ENCODE data around the gene MRPS6.
A peak's percentile ranks its signal among the peaks of the same experiment; 100 is the strongest.

Gene MRPS6

GRCh38 chr21:34097442-34097841 lies 24.1 kb downstream of the MRPS6 start:
- TF ChIP-seq, protein P1, sequence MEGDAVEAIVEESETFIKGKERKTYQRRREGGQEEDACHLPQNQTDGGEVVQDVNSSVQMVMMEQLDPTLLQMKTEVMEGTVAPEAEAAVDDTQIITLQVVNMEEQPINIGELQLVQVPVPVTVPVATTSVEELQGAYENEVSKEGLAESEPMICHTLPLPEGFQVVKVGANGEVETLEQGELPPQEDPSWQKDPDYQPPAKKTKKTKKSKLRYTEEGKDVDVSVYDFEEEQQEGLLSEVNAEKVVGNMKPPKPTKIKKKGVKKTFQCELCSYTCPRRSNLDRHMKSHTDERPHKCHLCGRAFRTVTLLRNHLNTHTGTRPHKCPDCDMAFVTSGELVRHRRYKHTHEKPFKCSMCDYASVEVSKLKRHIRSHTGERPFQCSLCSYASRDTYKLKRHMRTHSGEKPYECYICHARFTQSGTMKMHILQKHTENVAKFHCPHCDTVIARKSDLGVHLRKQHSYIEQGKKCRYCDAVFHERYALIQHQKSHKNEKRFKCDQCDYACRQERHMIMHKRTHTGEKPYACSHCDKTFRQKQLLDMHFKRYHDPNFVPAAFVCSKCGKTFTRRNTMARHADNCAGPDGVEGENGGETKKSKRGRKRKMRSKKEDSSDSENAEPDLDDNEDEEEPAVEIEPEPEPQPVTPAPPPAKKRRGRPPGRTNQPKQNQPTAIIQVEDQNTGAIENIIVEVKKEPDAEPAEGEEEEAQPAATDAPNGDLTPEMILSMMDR (conservative IDR thresholded peaks at IDR 0.05; ENCODE audit: low read length), result no peak
- no peak overlapping the region for H3K4me3 ChIP-seq (ENCODE audit: low read length)
- no peak for DNase-seq (ENCODE audit: low read depth)

DNA sequence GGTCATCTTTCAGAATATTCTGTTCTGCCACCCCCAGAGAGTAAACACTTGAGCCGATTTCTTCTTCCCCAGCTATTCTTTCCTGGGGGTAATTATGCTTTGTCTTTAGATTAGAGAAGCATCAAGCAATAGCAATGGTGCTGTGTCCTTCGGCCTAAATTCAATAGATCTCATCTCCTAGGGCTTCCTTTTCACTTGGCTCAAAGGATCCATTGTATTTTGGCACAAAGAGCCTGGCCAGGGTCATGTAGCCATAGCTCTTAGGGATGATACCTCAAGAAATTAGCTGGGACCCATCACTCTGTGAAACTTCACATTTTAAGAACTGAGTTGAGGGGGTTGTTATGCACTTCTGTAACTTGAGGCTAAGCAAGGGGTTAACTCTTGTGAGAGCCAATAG lies 27.0 kb downstream of the MRPS6 start:
- TF ChIP-seq, protein P1 (conservative IDR thresholded peaks at IDR 0.05; ENCODE audit: low read length), result no peak
- no peak overlapping the region for H3K4me3 ChIP-seq (ENCODE audit: low read length)
- DNase-seq (ENCODE audit: low read depth), result no peak

DNA sequence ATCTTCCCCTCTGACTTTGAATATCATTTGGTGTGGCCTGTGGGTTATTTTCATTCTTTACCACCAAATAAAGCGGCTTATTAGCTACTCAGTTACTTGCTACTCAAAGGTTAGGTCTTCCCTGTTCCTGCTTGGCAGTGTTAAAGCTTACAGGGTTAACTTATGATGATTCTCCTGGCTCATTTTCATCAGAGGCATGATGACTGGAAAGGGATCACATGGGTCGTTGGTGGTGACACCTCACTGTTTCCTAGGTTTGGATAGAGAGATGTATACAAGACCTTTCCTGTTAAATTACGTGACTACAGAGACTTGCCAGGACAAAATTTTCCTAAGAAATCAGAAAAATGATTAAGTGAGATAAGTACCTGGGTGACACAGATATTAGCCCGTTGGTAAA lies 27.4 kb downstream of the MRPS6 start:
- TF ChIP-seq, protein P1 (conservative IDR thresholded peaks at IDR 0.05; ENCODE audit: low read length), result no peak
- no peak overlapping the region for H3K4me3 ChIP-seq (ENCODE audit: low read length)
- DNase-seq (ENCODE audit: low read depth), result no peak

GRCh38 chr21:34105947-34106541 lies 32.7 kb downstream of the MRPS6 start:
- no peak overlapping the region for H3K4me3 ChIP-seq (ENCODE audit: low read length)
- TF ChIP-seq, protein P1 (conservative IDR thresholded peaks at IDR 0.05; ENCODE audit: low read length), result no peak
- DNase-seq (ENCODE audit: low read depth), result peak; percentile 30

DNA sequence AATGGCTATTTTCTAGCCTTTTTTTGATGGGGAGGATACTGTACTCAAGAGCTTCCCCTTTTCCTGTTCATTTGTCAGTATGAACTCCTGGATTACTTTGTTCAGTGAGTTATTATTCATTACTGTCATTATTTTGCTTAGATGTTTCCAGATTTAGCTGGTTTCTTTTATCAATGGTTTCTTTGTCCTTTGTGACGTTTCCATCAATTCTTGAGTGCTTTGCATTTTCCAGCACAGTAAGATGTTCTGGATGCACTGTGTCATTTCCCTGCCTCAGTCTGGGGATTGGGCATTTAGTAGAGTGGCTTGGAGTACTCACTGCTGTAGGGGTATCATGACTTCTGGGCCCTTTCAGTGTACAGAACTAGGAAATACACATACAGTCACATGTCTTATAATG lies 34.2 kb downstream of the MRPS6 start:
- H3K4me3 ChIP-seq (ENCODE audit: low read length), result no peak overlapping the region
- TF ChIP-seq, protein P1 (conservative IDR thresholded peaks at IDR 0.05; ENCODE audit: low read length), result no peak
- DNase-seq (ENCODE audit: low read depth), result no peak

- TF ChIP-seq, protein P1 (conservative IDR thresholded peaks at IDR 0.05; ENCODE audit: low read length), result no peak
- no peak for DNase-seq (ENCODE audit: low read depth)
- no peak overlapping the region for H3K4me3 ChIP-seq (ENCODE audit: low read length)
Measured at GRCh38 chr21:34109075-34109474, 35.7 kb downstream of the MRPS6 start.

GRCh38 chr21:34110594-34111202 lies 37.3 kb downstream of the MRPS6 start:
- no peak overlapping the region for H3K4me3 ChIP-seq (ENCODE audit: low read length)
- no peak for DNase-seq (ENCODE audit: low read depth)
- TF ChIP-seq, protein P1 (conservative IDR thresholded peaks at IDR 0.05; ENCODE audit: low read length), result no peak

Measured in AG10803 (cell line).